SK-N-SH (cell line): ENCODE measurements around the gene IARS2. TPM values are rescaled to one million over a fixed set of nuclear protein-coding genes. Genes with fewer than 3 reads are reported as not detected.
A peak's percentile ranks its signal among the peaks of the same experiment; 100 is the strongest.

Experiments used
- CTCF ChIA-PET: fragments of 300-600, 350-600 bp; formaldehyde crosslinking; extraction: SDS; loops from one replicate; lab custom pipeline; 2021; lab: Yijun Ruan, JAX
- POLR2A ChIA-PET: fragments of 350-600 bp; sonication (Branson Sonifier 250); formaldehyde crosslinking; extraction: SDS; loops from one replicate; lab custom pipeline; 2020; ENCODE audit warnings: antibody characterized with exemption, inconsistent platforms; lab: Yijun Ruan, JAX
- DNase-seq: peaks from one replicate; pipeline ENCODE4 v3.0.0; 2012
- H2AFZ ChIP-seq: fragments of 200-600 bp; sonication (generic); 2 replicates; pipeline ENCODE4 v1.8.1; 2016; ENCODE audit warnings: antibody characterized with exemption, mild to moderate bottlenecking, low read depth
- H3F3A ChIP-seq: fragments of 200-600 bp; sonication (generic); replicated peaks from 2 replicates; pipeline ENCODE3; 2016; ENCODE audit warnings: antibody characterized with exemption, mild to moderate bottlenecking; ENCODE audit not compliant: insufficient read depth
- H3K27ac ChIP-seq, 2 experiments: fragments of 200-500 bp in 1 of 2; fragments of 200-600 bp in 1 of 2; sonication (Bioruptor generic) in 1 of 2; sonication (generic), shearing (Covaris generic) in 1 of 2; 2 replicates each; pipeline versions ENCODE4 v1.5.1 to v1.6.1; 2014 to 2016; ENCODE audit warnings: low read depth in 2 of 2, inconsistent platforms in 1 of 2, low read length in 1 of 2, mild to moderate bottlenecking in 1 of 2, mixed read lengths in 1 of 2
- H3K27me3 ChIP-seq: fragments of 200-600 bp; sonication (generic), shearing (Covaris generic); 2 replicates; pipeline ENCODE4 v1.6.1; 2016; ENCODE audit warnings: mixed run types; ENCODE audit not compliant: insufficient read depth
- H3K36me3 ChIP-seq, 2 experiments: fragments of 200-500 bp in 1 of 2; fragments of 200-600 bp in 1 of 2; sonication (Bioruptor generic) in 1 of 2; sonication (generic) in 1 of 2; replicated peaks in 1 of 2; 2 replicates each; pipeline versions ENCODE3 to v1.5.1; 2014 to 2016; ENCODE audit warnings: low read length in 1 of 2, mild to moderate bottlenecking in 1 of 2; ENCODE audit not compliant: insufficient read depth in 2 of 2, control insufficient read depth in 1 of 2
- H3K4me1 ChIP-seq, 2 experiments: fragments of 200-500 bp in 1 of 2; fragments of 200-600 bp in 1 of 2; sonication (Bioruptor generic) in 1 of 2; sonication (generic), shearing (Covaris generic) in 1 of 2; 2 replicates each; pipeline versions ENCODE4 v1.5.1 to v1.6.1; 2014 to 2016; ENCODE audit warnings: low read depth in 1 of 2, low read length in 1 of 2, mixed run types in 1 of 2; ENCODE audit not compliant: insufficient read depth in 2 of 2, control insufficient read depth in 1 of 2
- H3K4me2 ChIP-seq: fragments of 200-600 bp; sonication (generic), shearing (Covaris generic); 2 replicates; pipeline ENCODE4 v1.6.1; 2017; ENCODE audit warnings: mixed run types
- H3K4me3 ChIP-seq, 2 experiments: fragments of 200-500 bp in 1 of 2; fragments of 200-600 bp in 1 of 2; sonication (Bioruptor generic) in 1 of 2; sonication (generic), shearing (Covaris generic) in 1 of 2; 2 replicates each; pipeline versions ENCODE4 v1.5.1 to v1.8.1; 2014 to 2016; ENCODE audit warnings: low read depth in 2 of 2, inconsistent platforms in 1 of 2, low read length in 1 of 2, mild to moderate bottlenecking in 1 of 2, mixed read lengths in 1 of 2, moderate library complexity in 1 of 2
- H3K79me2 ChIP-seq: fragments of 200-600 bp; sonication (generic); 2 replicates; pipeline ENCODE4 v1.8.1; 2017; ENCODE audit warnings: mild to moderate bottlenecking; ENCODE audit not compliant: insufficient read depth
- H3K9ac ChIP-seq: fragments of 200-600 bp; sonication (generic); 2 replicates; pipeline ENCODE4 v1.6.1; 2017; ENCODE audit warnings: mixed run types
- H3K9me2 ChIP-seq: fragments of 200-600 bp; sonication (generic); 2 replicates; pipeline ENCODE4 v1.6.1; 2017; ENCODE audit warnings: mixed run types
- H3K9me3 ChIP-seq: fragments of 200-600 bp; sonication (generic); 2 replicates; pipeline ENCODE4 v1.6.1; 2017; ENCODE audit warnings: mixed run types, mild to moderate bottlenecking, moderate library complexity
- H4K20me1 ChIP-seq: fragments of 200-600 bp; sonication (generic); 2 replicates; pipeline ENCODE4 v1.6.1; 2017; ENCODE audit warnings: mild to moderate bottlenecking, mixed run types; ENCODE audit not compliant: insufficient read depth
- CTCF ChIP-seq: fragments of 200-600 bp; sonication (generic); IDR thresholded peaks from 2 replicates; pipeline ENCODE4 v1.6.1; 2017; ENCODE audit warnings: antibody characterized with exemption, mild to moderate bottlenecking, moderate library complexity
- ELF1 ChIP-seq: IDR thresholded peaks from 2 replicates; pipeline ENCODE4 v1.4.0; 2012
- EZH2phosphoT487 ChIP-seq: fragments of 200-600 bp; sonication (generic); IDR thresholded peaks from 2 replicates; pipeline ENCODE4 v1.6.1; 2017; ENCODE audit warnings: low read depth, mixed run types, mild to moderate bottlenecking, antibody characterized with exemption, moderate library complexity, borderline replicate concordance
- FOSL2 ChIP-seq: IDR thresholded peaks from 2 replicates; pipeline ENCODE4 v1.4.0; 2012; ENCODE audit warnings: low read depth, mild to moderate bottlenecking, moderate library complexity, borderline replicate concordance
- FOXJ3 ChIP-seq: sonication (generic); formaldehyde crosslinking; IDR thresholded peaks from 2 replicates; pipeline ENCODE4 v1.5.1; 2020; ENCODE audit warnings: mild to moderate bottlenecking, missing genetic modification reagents
- IRF3 ChIP-seq: fragments of 150-350 bp; IDR thresholded peaks from 2 replicates; pipeline ENCODE4 v1.6.1; 2016; ENCODE audit warnings: mild to moderate bottlenecking, low read depth, low read length
- JUND ChIP-seq: IDR thresholded peaks from 2 replicates; pipeline ENCODE4 v1.4.0; 2012
- MEF2A ChIP-seq: IDR thresholded peaks from 2 replicates; pipeline ENCODE4 v1.4.0; 2012; ENCODE audit warnings: low read depth, borderline replicate concordance
- NFIC ChIP-seq: IDR thresholded peaks from 2 replicates; pipeline ENCODE4 v1.4.0; 2012; ENCODE audit warnings: borderline replicate concordance
- NRF1 ChIP-seq: IDR thresholded peaks from 2 replicates; pipeline ENCODE4 v1.6.1; 2012; ENCODE audit warnings: low read depth, mild to moderate bottlenecking, low read length
- POLR2AphosphoS5 ChIP-seq: IDR thresholded peaks from 2 replicates; pipeline ENCODE4 v1.6.1; 2012; ENCODE audit warnings: low read depth, low read length
- USF2 ChIP-seq: fragments of 150-350 bp; IDR thresholded peaks from 2 replicates; pipeline ENCODE4 v1.6.1; 2017; ENCODE audit warnings: antibody characterized with exemption, low read length, low read depth, borderline replicate concordance
- WGBS: methylation state at CpG from one replicate; pipeline ENCODE4 v1.1.6; 2017; ENCODE audit warnings: low lambda C conversion rate; 5-methylcytosine and 5-hydroxymethylcytosine counted together
- polyA plus RNA-seq, 3 experiments: library from polyadenylated mRNA; depleted of rRNA; stranded (reverse); fragments of >200 nt; gene quantifications; 2 replicates each; pipeline ENCODE4 v1.2.3, GENCODE V29; 2012

The IARS2 gene
- polyA plus RNA-seq, 1 of the 3 experiments (the other 2 are of a cell fraction) = 25.7 TPM

GRCh38 chr1:220044678-220045355 is 49.1 kb upstream of the IARS2 start:
- peaks cover 3% of the 10 kb centered on the region; the same call in 1 of the 2 replicates for H4K20me1 ChIP-seq
- no peak for DNase-seq
- ChIA-PET POLR2A (no interaction called here), CTCF (interaction anchor here (1.2 kb wide), 1 partner anchor 68 kb away, joined by 3 read pairs; no protein-coding TSS in a partner anchor)
- no peak overlapping the region for H3K27ac ChIP-seq
- peaks cover 29% of the 10 kb centered on the region for H3F3A ChIP-seq
- peaks cover 63% of the 10 kb centered on the region for H3K79me2 ChIP-seq
- H3K4me2 ChIP-seq = peak overlapping the region; percentile 86
- no peaks in the 10 kb centered on the region for H3K27me3 ChIP-seq
- peak overlapping the region; percentile 21; the same call in 1 of the 2 replicates for H3K9ac ChIP-seq
- no peaks in the 10 kb centered on the region for H3K9me3 ChIP-seq
- H3K4me1 ChIP-seq = peaks cover 2 to 15% of the 10 kb centered on the region in 2 experiments; a peak in 2 of 4 replicates
- 55% methylated on average over 4 of the region's 4 CpGs for WGBS
- H3K9me2 ChIP-seq = no peaks in the 10 kb centered on the region
- TF ChIP-seq JUND = no peak
- no peak for TF ChIP-seq USF2
- no peak for TF ChIP-seq IRF3
- no peak for TF ChIP-seq NRF1
- TF ChIP-seq CTCF = no peak
- no peak for TF ChIP-seq FOXJ3 (CRISPR knock-in tag)
- TF ChIP-seq ELF1 = no peak
- TF ChIP-seq FOSL2 = no peak
- no peak for TF ChIP-seq POLR2AphosphoS5
- no peak for TF ChIP-seq NFIC
- no peak for TF ChIP-seq MEF2A
- TF ChIP-seq EZH2phosphoT487 = no peak
- H3K36me3 ChIP-seq = peaks cover 4 to 18% of the 10 kb centered on the region in 2 experiments
- peak overlapping the region; percentile 75 to 95 for H3K4me3 ChIP-seq
- no peak overlapping the region; the same call in 1 of the 2 replicates for H2AFZ ChIP-seq
